Smooth muscle cell (in vitro differentiated cells): ENCODE results near the gene CEP350. TPM values are rescaled to one million over a fixed set of nuclear protein-coding genes. Genes with fewer than 3 reads are reported as not detected.

Experiments
- DNase-seq: peaks from one replicate; lab custom pipeline; 2025; ENCODE audit not compliant: unreplicated experiment; lab: John Stamatoyannopoulos, UW
- H2AFZ ChIP-seq: fragments of 200-600 bp; sonication (generic); 2 replicates; pipeline ENCODE4 v1.6.0; 2016; ENCODE audit warnings: antibody characterized with exemption, low read depth, mild to moderate bottlenecking
- H3F3A ChIP-seq: fragments of 200-600 bp; sonication (generic); 2 replicates; pipeline ENCODE4 v1.6.0; 2017; ENCODE audit warnings: antibody characterized with exemption, low read depth
- H3K27ac ChIP-seq: fragments of 200-600 bp; sonication (generic); 2 replicates; pipeline ENCODE4 v1.5.1; 2016; ENCODE audit warnings: low read depth, mild to moderate bottlenecking
- H3K27me3 ChIP-seq: fragments of 200-600 bp; sonication (generic); 2 replicates; pipeline ENCODE4 v1.6.1; 2016; ENCODE audit warnings: low read depth, mild to moderate bottlenecking
- H3K36me3 ChIP-seq: fragments of 200-600 bp; sonication (generic); 2 replicates; pipeline ENCODE4 v1.5.1; 2016; ENCODE audit warnings: low read depth
- H3K4me1 ChIP-seq: fragments of 200-600 bp; sonication (generic); 2 replicates; pipeline ENCODE4 v1.5.1; 2016; ENCODE audit warnings: low read depth
- H3K4me2 ChIP-seq: fragments of 200-600 bp; sonication (generic); 2 replicates; pipeline ENCODE4 v1.6.0; 2016; ENCODE audit warnings: mild to moderate bottlenecking
- H3K4me3 ChIP-seq: fragments of 200-600 bp; sonication (generic); 2 replicates; pipeline ENCODE4 v1.5.1; 2016; ENCODE audit warnings: mild to moderate bottlenecking
- H3K79me2 ChIP-seq: fragments of 200-600 bp; sonication (generic); 2 replicates; pipeline ENCODE4 v1.6.0; 2016; ENCODE audit warnings: low read depth, mild to moderate bottlenecking
- H3K9ac ChIP-seq: fragments of 200-600 bp; sonication (generic); 2 replicates; pipeline ENCODE4 v1.6.0; 2016; ENCODE audit warnings: low read depth
- H3K9me3 ChIP-seq: fragments of 200-600 bp; sonication (generic); replicated peaks from 2 replicates; pipeline ENCODE4 v1.5.1; 2016; ENCODE audit warnings: low read depth
- H4K20me1 ChIP-seq: fragments of 200-600 bp; sonication (generic); 2 replicates; pipeline ENCODE4 v1.6.0; 2016; ENCODE audit warnings: low read depth
- CTCF ChIP-seq: fragments of 200-600 bp; sonication (generic); IDR thresholded peaks from 2 replicates; pipeline ENCODE4 v1.5.1; 2017; ENCODE audit warnings: borderline replicate concordance, mild to moderate bottlenecking, antibody characterized with exemption; ENCODE audit not compliant: insufficient read depth, poor library complexity, severe bottlenecking
- WGBS: methylation state at CpG from one replicate; pipeline ENCODE4 v1.1.7; 2016; ENCODE audit warnings: low lambda C conversion rate; 5-methylcytosine and 5-hydroxymethylcytosine counted together
- polyA plus RNA-seq: library from polyadenylated mRNA; unstranded; fragments of >200 nt; fragmentation: Nextera tagmentation; extraction: Ambion mirVana; gene quantifications from 2 replicates; pipeline ENCODE4 v1.2.1, GENCODE V29; 2016
- total RNA-seq: library from RNA; depleted of rRNA; stranded (reverse); fragments of >200 nt; gene quantifications from 2 replicates; pipeline ENCODE4 v1.2.3, GENCODE V29; 2014

CEP350 gene
- total and polyA plus RNA-seq, 2 experiments from 2014 or later: 17.0 to 35.9 TPM

- WGBS: 96% methylated on average over 10 of the region's 10 CpGs
- no peak overlapping the region for H2AFZ ChIP-seq
- no peak overlapping the region for H3K27ac ChIP-seq
- H3K27me3 ChIP-seq: no peaks in the 10 kb centered on the region
- H4K20me1 ChIP-seq: peaks cover 14% of the 10 kb centered on the region
- H3K4me3 ChIP-seq: no peak overlapping the region
- H3K4me2 ChIP-seq: no peak overlapping the region
- H3F3A ChIP-seq: peaks cover 8% of the 10 kb centered on the region
- no peaks in the 10 kb centered on the region for H3K9me3 ChIP-seq
- peaks cover 10% of the 10 kb centered on the region for H3K4me1 ChIP-seq
- H3K79me2 ChIP-seq: peaks cover 19% of the 10 kb centered on the region
- H3K9ac ChIP-seq: no peak overlapping the region
- no peaks in the 10 kb centered on the region for H3K36me3 ChIP-seq
- no peak for DNase-seq
- no peak for TF ChIP-seq CTCF
Measured at GRCh38 chr1:179951383-179952144, 3.0 kb upstream of the CEP350 start.

- DNase-seq: no peak
- H3K79me2 ChIP-seq: peaks cover 25% of the 10 kb centered on the region
- no peak overlapping the region for H2AFZ ChIP-seq
- no peak overlapping the region for H3K4me3 ChIP-seq
- TF ChIP-seq CTCF: no peak
- H3K27me3 ChIP-seq: no peaks in the 10 kb centered on the region
- no peak overlapping the region for H3K4me2 ChIP-seq
- H3K9me3 ChIP-seq: no peaks in the 10 kb centered on the region
- peaks cover 8% of the 10 kb centered on the region for H3F3A ChIP-seq
- H3K27ac ChIP-seq: no peak overlapping the region
- peaks cover 20% of the 10 kb centered on the region for H4K20me1 ChIP-seq
- H3K4me1 ChIP-seq: peaks cover 17% of the 10 kb centered on the region
- 97% methylated on average over 4 of the region's 4 CpGs for WGBS
- no peak overlapping the region for H3K9ac ChIP-seq
- H3K36me3 ChIP-seq: no peaks in the 10 kb centered on the region
Measured at GRCh38 chr1:179952186-179952585, 2.4 kb upstream of the CEP350 start.

GRCh38 chr1:179953974-179954492 is 577 bp upstream of the CEP350 start:
- Histone ChIP-seq H3K4me1 (peaks cover 22% of the 10 kb centered on the region), H3K9me3 (no peaks in the 10 kb centered on the region), H3K4me3 (peak overlapping the region; percentile 82), H3K79me2 (peaks cover 44% of the 10 kb centered on the region), H2AFZ (peak overlapping the region; percentile 92), H3K36me3 (no peaks in the 10 kb centered on the region), H3K4me2 (peak overlapping the region; percentile 86), H4K20me1 (peaks cover 36% of the 10 kb centered on the region), H3K27ac (peak overlapping the region; percentile 74), H3K9ac (peak overlapping the region; percentile 69), H3K27me3 (no peaks in the 10 kb centered on the region), H3F3A (peaks cover 8% of the 10 kb centered on the region)
- WGBS: 6% methylated on average over 19 of the region's 19 CpGs
- no peak for DNase-seq
- no peak for TF ChIP-seq CTCF
